ENCODE results near the gene AMPD3.

Gene AMPD3

DNA sequence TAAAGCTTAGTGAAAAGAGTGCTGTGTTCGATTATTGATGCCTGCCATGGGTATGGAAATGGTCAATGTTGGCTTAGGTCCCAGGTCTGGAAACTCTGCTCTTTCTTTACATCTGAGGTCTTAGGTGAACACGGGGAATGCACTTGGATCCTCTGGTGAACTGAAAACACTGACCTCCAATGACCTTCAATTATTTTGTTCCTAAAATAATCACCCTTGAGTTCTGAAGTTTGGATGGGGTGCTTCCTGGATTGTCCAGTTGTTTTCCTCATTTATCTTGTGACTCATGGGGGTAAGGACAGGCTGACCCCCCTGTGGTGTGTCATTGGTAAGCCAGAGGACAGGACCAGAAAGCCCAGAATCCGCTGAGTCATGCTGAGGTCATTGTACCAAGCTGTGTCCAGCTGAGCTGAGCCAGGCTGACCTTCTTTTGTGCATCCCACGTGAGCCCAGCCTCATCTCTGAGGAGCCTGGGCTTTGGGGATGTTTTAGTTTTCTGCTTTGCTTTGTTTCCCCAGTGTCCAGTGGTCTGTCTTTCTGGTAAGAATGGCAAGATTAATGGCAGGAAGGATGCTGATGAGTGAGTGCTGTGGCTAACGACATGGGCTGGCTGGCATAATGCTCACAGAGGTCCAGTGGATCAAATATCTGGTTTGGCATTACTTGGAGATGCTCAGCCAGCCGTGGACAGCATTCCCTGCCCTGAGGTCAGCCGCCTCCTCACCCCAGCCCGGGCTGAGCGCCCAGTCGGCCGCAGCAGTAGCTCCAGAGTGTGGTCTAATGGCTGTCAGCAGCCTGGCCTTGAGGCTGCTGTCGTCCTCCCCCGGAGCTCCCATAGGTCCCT, 35.6 kb downstream of the AMPD3 start:
- DNase-seq = no peak

DNA sequence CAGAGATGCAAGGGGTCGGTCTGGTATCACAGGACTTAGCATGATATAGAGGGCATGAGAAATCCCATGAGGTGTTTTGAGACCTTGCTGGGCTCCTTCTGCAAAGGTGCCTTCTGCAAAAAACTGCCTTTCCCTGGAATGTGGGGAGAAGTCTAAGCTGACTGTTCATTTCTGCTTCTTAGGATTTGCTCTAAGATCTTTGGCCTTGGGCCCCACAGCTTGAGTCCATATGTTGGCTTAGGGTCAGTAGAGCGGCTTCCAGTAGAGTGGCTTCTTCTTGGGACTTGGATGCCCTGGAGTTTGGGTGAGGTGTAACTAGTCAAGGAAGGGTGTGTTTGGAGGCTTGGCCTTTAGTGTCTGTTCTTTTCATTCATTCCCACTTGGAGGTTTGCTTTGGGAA, 37.0 kb downstream of the AMPD3 start:
- no peak for DNase-seq

DNA sequence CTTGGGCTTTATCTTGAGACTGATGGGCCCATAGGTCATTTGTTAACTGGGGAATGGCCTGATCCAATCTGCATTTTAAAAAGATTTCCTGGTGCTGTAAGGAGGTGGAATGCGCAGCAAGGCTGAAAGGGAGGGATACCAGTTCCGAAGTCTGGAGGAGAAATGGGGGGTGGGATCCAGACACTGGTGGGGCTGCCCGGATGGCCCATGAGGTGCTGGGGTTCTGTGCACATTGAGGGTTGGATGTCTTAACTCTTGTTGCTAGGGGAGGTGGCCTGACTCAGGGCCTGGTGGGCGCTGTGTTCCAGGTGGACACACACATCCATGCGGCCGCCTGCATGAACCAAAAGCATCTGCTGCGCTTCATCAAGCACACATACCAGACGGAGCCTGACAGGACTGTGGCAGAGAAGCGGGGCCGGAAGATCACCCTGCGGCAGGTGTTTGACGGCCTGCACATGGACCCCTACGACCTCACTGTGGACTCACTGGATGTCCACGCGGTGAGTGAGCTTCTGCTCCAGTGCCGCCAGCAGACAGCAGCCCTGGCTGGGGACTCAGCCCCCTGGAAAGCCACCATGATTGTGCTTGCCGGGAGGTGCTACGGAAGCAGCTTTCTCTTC, 38.1 kb downstream of the AMPD3 start:
- no peak for DNase-seq

DNA sequence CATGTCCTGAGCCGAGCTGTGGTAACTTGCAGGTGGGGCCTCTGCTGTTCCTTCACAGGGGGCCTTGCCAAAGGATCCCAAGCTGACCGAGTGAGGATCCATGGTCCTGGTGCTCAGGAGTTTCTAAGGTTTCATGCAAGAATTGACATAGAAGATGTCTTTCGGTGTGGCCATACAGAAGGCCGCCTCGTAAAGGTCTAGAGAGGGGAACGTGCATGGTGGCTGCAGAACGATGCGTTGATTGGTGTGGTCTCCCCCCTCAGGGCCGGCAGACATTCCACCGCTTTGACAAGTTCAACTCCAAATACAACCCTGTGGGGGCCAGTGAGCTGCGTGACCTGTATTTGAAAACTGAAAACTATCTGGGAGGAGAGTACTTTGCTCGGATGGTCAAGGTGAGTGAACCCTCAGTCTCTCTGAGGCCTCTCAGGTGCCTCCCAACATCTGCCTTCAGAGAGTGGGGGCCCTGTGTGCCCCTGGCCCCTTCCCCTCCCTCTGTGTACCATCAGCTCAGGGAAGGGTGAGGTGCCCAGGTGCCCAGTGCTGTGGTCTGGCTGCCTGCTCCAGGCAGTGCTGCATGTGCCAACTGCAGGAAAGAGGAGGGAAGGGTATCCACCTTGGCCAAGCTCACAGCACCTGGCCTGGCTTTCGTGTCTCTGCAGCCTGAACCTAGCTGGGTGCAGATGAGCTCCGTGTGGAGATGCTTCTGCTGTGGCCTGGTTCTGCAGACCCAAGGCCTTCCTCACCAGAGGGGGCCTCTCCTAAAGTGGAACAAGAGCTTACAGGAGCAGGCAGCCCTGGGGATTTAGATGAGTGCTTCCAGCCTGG, 39.8 kb downstream of the AMPD3 start:
- DNase-seq = no peak

DNA sequence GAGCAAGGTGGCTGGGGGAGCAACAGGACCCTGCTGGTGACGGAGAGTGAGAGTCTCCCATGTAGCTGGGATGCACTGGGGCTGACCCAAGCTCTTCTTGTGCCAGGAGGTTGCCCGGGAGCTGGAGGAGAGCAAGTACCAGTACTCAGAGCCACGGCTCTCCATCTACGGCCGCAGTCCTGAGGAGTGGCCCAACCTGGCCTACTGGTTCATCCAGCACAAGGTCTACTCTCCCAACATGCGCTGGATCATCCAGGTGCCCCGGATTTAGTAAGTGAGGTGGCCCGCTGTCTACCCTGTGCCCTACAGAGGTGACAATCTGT, 40.4 kb downstream of the AMPD3 start:
- DNase-seq = no peak

DNA sequence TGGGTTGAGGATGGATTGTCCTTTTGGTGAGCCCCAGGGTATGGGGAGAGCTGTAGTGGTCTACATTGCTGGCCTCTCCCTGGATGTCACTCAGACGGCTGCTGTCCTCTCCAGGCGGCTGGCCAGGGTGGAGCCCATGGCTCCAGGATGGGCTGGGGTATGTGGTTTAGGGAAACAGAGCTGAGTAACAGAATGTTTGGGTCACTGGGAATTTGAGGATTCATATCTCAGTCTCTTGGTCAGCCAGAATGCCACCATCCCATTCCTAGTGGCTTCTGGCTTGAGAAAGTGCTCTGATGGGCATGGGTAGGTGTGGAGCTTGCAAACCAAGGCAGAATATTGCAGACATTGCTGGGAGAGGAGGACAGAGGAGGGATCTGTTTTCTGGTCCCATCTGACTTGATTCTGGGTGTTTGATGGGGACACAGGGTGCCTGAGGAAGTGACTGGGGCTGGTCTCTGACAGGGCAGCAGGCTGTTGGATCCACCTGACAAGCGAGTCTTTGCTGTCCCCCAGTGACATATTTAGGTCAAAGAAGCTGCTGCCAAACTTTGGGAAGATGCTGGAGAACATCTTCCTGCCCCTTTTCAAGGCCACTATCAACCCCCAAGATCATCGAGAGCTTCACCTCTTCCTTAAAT, 41.4 kb downstream of the AMPD3 start:
- DNase-seq = no peak

DNA sequence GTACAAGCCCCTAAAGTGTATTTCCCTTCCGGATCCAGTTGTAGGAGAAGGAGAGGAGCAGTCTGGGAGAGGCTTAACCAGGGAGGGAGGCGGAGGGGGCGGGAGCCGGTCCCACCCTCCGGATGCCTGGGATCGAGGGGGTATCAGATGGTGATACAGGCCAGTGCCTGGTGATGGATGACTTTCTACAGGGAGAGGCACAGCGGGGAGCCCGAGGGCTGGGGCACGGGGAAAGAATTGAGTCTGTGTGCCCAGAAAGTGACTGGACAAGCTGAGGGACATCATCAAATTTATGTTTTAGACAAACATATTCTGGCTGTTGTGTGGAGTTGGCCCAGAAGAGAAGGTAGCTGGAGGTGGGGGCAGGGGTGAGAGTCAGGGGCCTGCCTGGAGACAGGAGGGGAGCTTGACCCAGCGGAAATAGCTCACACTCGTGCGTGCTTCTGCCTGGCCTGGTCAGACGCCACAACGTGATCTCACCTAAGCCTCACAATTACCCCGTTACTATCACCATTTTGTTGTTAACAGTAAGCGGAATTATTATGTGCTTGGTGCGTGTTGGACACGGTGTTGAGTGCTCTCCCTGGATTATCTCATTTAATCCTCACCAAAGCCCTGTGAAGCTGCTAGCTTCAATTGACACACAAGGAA, 42.4 kb downstream of the AMPD3 start:
- no peak for DNase-seq

DNA sequence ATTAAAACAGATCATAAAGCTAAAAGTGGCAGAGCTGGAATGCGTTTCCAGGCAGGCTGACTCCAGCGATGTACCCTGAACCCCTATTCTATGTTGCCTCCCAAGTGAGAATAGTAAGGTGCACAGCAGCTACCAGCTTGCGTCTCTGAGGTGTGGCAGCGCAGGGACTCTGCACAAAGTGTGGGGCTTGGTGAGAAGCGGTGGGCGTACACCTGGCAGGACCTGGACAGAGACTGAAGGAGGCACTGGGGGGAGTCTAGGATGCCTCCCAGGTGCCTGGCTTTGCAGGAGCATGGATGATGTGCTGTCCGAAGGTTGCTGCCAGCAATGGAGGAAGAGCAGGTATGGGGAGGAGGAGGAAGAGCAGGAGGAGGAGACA, 42.9 kb downstream of the AMPD3 start:
- no peak for DNase-seq

DNA sequence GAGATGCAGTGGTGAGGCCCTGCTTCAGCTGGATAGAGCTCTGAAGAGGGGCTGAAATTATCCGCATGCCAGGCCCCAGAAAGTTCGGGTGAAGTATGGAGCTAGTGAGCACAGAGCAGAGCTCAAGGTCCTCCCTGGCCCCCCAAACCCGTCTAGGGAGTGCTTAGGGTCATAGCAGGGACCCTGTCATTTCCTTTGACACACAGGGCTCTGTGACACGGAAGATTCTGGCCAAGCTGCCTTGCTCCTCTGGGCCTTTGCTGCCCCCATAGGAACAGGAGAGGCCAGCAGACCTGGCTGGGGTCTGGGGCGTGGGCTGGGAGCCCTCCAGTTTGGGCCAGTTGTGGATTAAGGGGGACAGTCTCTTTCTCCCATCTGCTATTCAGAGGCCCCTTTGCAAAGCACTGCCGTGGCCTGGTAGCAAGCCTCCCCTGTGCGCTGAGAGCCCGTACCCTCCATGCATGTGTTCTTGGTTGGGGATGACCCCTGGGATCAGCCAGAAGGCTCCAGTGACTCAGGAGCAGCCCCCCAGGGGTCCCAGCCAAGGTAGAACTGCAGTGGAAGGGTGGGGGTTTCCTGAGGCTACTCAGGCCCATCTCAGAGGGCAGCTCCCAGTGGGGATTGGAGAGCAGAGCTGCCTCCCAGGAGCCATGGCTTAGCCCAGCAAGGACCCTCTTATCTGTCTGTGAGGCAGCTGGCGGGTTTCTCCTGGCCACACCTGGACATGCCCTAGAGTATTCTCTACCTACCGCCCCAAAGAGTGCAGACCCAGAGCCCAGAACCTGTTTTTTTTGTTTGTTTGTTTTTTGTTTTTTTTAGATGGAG, 43.6 kb downstream of the AMPD3 start:
- no peak for DNase-seq

DNA sequence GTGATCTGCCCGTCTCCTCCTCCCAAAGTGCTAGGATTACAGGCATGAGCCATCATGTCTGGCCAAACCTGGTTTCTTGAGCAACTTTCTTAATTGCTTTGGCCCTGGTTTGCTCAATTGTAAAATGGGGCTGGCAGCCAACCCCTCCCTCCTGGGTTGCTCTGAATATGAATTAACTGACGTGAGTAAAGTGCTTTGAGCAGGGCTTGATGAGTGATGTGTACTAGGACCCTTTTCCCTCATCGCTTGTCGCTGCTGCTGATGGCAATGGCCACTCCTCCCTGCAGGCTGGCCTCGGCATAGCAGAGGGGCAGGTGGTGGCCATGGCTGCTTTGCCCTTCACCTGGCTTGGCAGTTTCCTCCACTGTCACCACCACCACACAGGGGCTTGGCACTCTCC, 44.4 kb downstream of the AMPD3 start:
- no peak for DNase-seq

DNA sequence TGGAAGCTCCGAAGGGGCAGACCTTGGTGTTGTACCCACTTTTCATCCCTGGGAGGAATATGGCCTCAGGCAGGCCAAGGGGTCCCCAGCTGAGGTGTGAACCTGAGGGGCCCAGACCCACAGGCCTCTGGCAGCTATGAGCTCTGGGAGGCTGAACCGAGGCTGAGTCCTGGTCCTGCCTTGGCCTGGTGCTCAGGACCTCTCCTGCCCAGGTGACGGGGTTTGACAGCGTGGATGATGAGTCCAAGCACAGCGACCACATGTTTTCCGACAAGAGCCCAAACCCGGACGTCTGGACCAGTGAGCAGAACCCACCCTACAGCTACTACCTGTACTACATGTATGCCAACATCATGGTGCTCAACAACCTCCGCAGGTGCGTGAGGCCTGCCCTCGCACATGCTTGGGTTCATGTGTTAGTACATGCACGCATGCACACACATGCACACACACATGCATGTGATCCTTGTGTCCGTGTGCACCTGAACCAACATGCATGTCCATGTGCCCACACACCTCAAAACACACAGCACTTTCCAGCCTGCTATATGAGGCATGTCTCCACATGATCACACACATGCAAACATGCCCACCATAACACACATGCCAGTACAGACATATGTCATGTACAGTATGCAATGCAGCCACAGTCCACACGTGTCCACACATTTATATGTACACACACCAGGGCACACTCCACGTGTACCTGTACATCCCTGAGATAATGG, 45.0 kb downstream of the AMPD3 start:
- no peak for DNase-seq

DNA sequence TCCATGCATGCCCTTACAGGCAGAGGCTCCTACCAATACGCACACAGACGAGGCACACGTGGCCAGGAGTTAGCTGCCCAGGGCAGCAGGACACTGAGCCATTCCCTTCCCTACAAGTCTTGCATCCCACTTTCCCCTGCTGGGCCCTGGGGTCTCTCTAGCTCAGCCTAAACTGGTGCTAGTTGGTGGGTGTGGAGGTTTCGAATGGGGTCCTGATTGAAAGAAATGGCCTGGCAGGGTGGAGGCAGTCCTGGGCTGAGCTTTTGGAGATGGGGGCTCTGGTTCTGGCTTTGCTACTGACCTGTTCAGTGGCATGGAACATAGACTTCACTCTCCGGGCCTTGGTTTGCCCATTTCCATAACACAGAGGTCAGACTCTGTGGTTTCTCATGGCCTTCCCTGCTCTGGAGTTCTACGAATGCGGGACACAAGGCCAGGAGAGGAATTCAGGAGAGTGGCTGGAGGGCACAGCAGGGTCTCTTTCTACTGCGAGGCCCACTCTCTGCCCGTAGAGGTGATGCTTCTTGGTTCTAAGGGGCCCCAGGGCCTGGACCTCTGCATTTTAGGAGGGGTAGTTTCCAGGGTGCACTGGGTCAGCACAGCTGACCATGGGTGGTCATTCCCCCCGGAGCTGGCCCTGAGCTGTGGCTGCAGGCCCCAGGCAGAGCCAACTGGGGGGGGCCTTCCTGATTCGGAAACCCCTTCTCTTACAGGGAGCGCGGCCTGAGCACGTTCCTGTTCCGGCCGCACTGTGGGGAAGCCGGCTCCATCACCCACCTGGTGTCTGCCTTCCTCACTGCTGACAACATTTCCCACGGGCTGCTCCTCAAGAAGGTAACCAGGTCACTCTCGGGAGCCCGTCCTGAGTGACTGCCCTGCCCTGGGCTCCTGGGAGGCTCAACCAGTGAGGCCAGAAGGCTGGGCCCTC, 46.0 kb downstream of the AMPD3 start:
- DNase-seq = no peak

DNA sequence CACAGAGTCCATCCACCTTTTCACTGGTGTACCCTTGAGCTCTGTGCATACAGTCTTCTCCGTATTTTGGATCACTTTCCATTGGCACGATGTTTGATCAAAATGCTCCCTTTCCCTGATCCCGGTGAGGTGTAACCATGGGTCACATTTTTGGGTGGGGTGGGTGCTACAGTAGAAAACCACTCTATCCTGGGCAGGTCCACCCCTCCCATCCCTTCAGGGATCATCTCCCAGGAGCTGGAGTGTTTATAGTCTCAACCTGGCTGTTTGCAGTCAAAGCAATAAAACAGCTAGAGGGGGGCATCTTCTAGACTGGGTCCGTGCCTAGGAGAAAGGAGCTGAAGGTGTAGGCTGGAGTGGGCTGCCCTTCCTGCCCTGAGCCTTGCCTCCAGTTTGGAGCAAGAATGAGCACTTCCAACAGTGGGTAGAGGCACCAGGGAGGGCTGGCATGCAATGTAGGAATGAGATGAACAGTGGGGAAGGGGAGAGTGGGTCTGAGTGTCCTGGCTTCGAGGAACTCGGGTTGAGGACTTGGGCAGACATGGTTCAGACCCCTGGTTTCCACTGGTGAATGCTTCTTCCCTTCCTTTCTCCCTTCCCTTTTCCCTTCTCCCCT, 47.1 kb downstream of the AMPD3 start:
- no peak for DNase-seq

DNA sequence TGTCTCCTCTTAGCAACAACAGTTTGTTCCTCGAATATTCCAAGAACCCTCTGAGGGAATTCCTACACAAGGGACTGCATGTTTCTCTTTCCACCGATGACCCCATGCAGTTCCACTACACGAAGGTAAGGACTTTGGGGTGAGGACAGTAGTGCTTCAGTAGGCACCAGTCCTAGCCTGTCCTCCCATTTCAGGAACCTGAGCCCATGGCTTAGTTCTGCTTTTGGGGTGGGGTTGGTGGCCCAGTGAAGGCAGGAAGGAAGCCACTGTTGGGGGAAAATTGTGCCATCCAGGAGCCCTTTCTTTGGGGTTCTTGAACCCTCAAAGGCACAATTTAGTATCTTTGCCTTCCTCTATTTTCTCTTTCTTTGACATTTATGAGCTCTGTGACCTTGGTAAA, 47.7 kb downstream of the AMPD3 start:
- no peak for DNase-seq

DNA sequence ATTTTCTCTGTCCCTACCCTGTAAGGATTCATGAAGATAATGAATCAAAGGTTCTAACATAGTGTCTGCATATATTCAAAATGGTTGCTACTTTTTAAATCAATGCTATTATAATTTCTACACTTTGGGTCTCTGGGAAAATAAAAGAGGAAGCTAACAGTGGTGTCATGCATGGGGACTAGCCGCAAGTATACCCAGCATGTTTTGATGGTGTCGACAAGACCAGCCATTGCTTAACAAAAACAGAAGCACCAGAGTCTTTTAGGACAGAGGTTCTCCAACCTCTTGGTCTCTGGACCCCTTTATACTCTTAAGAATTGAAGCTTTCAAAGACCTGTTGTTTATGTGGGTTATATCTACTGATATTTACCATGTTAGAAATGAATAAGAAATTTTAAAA, 48.2 kb downstream of the AMPD3 start:
- no peak for DNase-seq

DNA sequence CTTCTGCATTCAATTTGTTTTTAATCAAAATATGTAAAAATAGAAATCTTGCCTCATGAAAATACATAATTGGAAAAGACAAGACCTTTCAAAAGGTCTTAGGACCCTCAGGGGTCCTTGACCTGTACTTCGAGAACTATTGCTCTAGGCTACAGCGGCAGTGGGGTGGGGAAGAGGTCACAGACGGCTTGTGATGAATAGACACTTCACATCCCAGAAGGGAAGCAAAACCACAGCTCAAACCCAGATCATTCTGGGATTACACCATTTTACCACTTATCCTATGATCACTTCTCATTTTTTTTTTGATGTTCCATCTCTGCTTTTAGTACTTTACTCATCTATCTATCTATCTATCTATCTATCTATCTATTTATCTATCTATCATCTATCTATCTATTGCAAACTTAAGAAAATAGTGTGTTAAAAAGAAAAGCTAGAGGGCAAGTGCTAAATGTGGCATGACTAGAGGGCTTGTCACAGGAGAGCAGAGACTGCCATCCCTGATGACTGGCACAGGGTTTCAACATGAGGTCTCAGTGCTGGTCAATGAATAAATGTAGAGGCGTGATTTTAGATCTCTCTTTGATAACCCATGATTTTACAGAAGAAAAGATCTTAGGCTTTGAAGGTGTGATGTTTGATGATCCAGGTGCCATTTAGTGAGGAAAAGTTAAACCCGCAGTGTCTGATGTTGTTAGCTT, 48.9 kb downstream of the AMPD3 start:
- DNase-seq = no peak

DNA sequence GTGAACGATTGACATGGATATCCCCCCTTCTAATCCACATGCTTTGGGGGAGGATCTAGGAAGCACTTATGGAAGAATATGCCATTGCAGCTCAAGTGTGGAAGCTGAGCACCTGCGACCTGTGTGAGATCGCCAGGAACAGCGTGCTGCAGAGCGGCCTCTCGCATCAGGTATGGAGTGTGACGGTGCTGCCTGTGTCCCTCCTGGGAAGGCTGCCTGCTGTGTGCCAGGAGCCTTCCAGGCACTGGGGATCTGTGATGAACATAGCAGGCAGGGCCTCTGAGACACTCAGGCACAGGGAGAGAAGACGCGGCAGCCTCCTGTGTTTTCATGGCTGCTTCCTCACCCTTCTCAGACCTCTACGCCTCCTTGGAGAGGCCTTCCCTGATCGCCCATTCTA, 49.4 kb downstream of the AMPD3 start:
- no peak for DNase-seq

DNA sequence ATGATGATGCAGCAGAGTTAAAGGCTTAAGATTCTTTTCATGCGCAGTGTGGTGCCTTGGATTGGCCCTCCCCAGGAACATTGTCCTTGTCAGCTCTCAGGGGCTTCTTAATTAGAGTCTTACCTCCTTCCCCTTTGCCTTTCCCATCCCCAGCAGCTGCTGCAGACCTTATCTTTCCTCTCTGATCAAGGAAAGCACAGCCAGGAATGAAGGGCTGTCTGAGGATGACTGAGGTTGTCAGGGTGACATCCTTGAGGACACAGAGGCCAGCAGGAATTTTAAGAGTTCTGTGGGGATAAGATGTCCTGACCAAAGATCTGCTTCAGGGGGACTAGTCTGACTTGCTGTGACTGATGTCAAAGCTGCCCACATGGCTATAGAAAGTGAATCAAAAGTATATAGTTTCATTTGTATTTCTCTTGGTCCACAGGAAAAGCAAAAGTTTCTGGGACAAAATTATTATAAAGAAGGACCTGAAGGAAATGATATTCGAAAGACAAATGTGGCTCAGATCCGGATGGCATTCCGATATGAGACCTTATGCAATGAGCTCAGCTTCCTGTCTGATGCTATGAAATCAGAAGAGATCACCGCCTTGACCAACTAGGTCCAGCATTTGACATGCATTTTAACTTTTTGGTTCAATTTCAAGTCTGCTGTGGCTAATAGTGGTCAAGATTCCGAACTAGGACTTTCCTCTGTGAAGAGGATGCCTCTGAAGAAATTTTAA, 50.4 kb downstream of the AMPD3 start:
- no peak for DNase-seq

DNA sequence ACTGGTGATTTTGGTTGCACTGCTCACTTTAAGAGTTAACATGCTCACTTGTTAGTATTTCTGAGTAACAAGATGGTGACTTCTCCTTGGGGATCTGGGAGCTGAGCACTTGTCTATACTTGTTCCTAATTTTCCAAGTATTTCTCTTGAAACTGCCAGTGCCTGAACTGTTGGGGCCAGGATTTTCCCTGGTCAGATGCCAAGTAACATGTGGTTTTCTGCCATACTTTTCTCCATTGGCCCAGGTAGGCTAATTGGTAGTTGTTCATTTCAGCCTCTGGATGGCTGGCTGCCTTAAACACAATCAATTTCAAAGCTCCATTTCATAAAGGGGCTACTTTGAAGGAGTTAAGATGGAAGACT, 50.9 kb downstream of the AMPD3 start:
- no peak for DNase-seq
